Limb (tissue), 2 donors: ENCODE data around the gene GATAD2B.
A peak's percentile ranks its signal among the peaks of the same experiment; 100 is the strongest.

Experiments used
- DNase-seq, 2 donors: peaks; one replicate each; pipeline ENCODE4 v3.0.0-alpha.2; 2016; ENCODE audit errors: extremely low spot score in 2 of 2

GATAD2B gene

DNA sequence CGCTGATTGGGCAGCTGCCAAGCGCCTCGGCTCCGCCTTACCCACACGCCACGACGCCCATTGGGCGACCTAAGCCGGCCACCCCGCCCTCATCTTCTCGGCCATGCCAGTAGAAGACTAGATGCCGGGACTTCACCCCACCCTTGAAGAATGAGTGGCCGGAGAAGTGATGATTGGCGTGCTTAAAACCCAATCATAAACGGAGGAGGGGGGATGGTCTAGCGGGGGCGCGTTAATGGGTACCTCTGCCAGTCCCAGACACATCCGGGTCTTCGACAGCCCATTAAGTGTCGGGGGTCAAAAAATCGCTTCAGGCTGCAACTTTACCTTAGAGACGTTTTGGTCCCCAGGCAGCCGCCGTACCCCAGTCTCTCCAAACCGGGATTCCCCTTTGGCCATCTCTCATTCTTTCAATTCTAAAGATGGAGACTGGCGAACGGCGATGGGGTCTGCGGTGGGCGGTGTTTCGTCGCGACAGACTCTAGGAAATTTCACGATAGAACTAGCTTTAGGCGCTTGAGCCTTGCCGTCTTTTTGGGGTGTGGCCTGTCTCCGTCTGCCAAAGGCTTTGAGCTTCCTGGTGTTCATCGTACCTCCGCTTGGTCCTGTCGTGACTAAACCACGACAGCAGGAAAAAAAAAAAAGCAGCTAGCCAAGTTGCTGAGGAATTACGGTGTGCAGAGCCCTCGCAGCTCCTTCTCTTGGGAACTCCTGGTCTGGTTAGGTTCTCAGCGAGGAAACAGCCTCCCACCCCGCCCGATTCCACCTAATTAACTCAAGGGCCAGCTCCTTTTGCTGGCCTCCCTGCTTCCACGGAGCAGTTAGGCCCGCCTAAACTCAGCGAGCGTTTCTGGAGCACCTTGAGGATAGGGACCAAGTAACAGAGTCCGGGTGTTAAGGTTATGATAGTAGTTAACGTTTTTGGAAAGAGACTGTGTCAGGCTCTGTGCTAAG lies at the start of gene GATAD2B:
Gene GATAD2B, minus strand, starts transcription at position 1 of the 954 bp plus-strand sequence. CDS start 94,625 bp downstream, outside the sequence.
- peak; percentile 98 to 99 for DNase-seq

DNA sequence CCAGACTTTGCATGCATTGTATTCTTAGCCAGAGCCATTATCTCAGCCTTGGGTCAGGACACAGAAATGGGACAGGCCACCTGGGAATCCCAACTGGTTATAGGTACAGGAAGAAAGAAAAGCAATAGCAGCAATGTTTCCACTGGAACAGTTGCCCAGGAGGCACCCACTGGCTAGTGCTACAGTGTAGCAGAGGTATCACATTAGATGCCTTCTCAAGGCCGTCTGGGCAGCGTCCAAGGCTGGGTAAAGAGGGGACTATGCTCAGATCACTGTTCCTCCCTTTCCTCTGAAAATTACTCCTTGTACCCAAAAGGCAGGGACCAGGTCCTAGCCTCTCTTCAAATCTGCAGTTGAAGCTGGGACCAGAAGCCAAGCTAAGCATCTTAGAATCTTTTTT lies 47.6 kb upstream of the GATAD2B start:
- no peak for DNase-seq

DNA sequence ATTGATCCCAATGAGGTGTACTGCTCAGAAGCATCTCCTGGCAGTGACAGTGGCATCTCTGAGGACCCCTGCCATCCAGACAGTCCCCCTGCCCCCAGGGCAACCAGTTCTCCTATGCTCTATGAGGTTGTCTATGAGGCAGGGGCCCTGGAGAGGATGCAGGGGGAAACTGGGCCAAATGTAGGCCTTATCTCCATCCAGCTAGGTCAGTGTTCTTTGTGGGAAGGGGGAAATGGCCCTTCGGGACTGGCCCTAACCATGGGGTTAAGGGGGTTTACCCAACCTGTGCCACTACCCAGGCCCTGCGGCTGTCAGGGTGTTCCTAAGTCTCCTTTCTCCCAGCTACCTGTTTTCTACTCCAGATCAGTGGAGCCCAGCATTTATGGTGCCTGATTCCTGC lies 46.2 kb upstream of the GATAD2B start:
- DNase-seq: no peak

DNA sequence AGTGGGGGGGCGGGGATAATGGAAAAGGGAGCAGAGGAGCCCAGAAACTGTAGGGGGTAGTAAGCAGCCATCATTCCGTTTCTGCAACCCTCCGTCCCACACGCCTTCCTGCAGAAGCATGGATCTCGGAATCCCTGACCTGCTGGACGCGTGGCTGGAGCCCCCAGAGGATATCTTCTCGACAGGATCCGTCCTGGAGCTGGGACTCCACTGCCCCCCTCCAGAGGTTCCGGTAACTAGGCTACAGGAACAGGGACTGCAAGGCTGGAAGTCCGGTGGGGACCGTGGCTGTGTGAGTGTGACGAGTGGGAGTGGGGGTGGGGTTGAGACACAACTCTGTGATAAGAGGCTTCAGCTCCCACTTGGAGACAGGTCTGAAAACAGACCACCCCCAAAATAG lies 45.6 kb upstream of the GATAD2B start:
- no peak for DNase-seq

DNA sequence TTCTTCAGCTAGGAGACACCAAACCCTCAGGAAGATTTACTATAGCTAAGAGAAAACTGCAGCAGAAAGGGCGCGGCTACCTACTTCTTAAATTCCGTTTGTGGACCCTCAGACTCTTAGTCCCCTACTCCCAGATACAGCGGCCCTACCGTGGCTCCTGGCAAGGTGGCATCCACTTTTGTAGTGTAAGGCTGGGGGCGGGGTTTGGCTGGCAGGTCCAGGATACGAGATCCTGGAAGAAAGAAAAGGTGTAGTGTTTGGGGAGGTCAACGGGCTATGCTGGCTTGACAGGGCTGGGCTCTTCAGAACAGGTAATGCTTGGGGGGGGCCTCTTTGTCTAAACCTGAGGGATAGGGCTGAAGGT lies 45.2 kb upstream of the GATAD2B start:
- DNase-seq: no peak

DNA sequence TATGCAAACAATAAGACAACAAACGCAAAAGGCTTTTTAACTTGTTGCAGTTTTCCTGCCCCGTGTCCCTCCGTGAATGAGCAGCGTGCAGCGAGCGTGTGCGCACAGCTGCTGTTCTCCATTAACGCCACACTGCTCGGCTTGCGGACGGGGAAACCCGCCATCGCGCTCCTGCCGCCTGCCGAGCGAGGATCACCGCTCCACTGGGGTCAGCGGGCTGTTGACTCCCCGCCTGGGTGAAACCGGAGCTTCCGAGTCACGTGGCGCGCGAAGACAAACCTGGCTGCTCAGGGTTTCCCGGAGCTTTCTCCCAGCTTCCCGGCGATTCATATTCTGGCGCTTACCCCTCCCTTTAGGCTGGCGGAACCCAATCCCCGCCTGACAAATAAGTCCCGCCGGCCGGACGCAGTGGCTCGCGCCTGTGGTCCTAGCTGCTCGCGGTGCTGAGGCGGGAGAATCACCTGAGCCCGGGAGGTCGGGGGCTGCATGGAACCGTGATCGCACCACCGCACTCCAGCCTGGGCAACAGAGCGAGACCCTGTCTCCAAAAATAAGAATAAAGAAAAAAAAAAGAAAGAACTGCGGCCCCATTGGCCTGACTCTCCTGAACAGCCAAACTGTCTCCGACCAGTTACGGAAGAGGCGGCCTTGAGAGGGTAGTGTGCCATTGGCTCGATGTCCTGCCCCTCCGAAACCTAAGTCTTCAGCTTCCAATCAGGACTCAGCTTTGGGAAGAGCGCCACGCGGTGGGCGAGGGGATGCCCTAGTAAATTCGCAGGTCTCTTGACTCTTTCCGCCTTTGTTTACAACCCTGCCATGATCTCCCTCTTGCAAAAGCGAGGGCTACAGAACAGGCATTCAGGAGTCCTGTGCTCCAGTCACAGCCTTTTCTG lies 44.6 kb upstream of the GATAD2B start, which contains the start of gene CREB3L4:
Gene CREB3L4, plus strand, starts transcription at position 796 of the 893 bp plus-strand sequence. CDS start 624 bp downstream, outside the sequence.
- DNase-seq: peak; percentile 91 to 98

DNA sequence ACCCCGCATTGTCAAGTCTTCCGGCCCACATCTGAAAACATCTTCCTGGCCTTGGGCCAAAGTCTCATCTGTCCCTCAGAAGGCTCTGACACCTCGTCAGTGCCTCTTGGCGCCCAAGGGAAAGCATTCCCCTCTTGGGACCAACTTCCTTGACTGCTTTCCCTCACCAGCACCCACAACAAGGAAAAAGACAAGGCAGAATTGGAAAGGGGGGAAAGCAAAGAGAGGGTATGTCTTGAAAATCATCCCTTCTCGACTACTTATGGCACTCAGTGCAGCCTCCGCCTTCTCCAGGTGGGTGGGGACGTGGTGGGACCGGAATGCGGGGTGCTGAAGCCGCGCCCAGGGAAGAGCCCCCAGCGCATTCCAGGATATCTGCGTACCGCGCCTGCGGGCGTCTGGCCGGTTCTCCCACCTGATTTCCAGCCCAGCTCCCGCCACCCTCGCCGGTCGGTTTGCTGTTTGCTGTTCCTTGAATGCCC lies 41.1 kb upstream of the GATAD2B start:
- DNase-seq: peak in 1 of 2 donors; percentile 75

DNA sequence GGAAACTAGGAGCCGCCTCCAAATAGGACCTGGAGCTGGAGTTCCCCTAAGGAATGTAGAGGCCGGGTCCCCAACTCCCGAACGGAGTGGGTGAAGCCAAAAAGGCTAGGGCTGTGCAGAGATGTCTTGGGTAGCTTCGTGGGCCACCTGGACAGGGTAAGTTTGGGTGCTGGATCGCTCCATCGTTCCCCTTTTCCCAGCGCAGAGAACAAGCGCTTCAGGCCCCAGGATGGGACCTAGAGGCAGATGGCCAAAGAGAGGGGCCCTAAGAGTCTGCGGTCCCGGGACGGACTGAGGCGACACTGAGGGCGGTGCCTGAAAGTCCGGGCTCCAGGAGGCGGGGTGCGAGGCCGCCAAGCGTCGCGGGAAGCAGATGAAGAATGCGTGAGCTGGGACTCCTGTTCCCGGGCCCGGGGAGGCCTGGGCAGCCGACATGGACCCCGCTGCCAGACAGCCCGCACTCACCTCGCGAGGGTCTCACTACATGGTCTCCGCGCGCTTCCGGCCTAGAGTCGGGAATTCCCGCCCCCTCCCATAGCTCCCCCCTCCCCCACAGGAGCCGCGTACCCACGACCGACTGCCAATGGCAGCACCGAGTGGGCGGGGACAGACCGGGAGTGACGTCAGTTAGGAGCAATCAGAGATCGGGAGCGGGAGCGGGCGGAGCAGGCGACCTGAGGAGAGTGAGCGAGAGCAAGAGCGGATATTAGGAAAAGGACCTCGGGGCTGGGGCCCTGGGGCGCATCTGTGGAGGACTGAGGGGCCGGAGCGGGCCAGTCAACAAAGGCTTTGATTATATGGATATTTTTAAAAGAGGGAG lies 40.5 kb upstream of the GATAD2B start, which contains the start of gene SLC39A1:
Gene SLC39A1, minus strand, starts transcription at position 508 of the 820 bp plus-strand sequence. CDS start 822 bp downstream, outside the sequence.
- peak; percentile 98 to 100 for DNase-seq

DNA sequence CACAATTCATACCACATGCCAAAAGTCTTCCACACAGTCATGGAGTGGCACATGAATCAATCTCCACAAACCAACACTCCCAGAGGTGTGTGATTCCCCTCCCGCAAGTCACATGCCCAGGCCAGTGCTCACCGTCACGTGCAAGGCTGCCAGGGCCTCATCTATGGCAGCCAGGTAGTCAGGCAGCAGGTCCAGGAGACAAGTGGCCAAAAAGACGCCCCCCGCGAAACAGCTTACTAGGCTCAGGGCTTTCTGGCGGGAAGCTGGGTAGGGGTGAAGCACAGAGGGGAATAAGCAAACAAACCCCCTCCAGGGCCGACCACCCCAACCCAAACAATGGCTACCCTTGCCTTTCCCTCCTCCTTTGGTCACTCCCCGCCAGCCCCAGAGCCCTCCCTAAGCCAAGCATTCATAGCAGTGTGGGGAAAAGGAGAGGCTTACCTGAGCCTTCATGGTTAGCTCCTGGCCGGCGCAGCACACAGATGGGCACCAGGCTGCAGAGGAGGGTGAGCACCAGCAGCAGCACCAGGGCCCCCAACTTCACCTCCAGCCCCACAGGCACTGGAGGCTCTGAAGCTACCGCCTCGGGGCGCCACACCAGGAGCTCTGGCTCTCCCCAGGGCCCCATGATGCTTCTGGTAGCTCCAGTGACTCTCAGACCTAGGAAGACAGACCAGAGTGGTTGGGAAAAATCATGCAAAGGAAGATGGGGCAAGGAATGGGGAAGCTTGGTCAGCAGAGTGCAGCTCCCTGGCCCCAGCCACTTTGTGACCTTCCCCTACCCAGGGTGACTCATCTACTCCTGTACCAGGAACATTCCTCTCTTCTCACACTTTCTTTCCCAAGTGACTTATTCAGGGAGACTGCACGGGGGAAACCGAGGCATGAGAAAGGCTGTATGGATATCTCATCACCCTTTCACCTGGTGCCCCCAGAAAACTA lies 39.6 kb upstream of the GATAD2B start:
- no peak for DNase-seq

DNA sequence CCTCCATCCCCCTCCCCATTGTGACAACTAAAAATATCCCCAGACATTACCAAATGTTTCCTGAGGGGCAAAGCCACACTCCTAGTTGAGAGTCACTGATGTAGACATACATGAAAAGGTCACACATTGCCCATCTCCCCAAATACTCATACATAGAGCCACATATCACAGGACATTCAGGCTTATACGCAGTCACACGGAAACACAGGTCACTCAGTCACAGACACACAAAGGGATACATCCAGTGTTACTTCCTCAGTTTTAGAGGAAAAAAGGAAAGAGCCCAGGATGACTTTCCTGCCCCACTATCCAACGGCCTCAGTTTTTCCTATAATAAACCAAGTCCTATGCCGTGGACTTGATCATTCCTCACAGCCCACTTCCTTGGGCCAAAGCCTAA lies 38.6 kb upstream of the GATAD2B start:
- no peak for DNase-seq

DNA sequence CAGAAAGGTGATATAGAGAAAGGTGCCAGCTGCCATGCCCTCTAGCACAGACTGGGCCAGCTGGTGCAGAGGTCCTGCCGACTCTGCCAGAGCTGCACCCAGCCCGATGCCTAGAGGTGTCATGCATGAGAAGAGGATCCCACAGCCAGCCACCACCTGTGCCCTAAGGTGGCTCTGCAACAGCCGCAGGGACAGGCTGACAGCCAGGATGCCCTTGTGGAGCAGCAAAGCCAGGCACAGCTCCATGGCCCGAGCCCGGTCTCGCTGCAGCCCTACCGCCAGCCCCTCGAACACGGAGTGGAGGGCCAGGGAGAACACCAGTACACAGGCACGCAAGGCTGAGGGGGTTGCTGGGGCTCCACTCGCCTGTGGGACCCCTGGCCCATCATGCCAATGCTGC lies 37.4 kb upstream of the GATAD2B start:
- no peak for DNase-seq

DNA sequence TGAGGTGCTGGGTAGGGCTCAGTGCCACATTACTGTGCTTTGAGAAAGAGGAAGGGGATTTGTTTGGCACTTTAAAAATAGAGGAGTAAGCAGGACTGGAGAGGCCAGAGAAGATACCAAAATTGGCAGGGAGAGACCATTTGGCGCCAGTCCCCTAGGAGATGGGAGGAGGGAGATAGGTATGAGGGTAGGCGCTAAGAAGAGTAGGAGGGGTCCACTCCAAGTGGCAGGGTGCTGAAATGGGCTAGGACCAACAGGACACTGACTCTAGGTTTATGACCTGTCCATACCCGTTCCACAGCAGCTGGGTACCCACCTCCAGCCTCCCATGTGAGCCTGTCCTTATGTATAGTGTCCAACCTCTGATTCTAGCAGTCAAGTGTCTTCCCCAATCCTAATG lies 36.7 kb upstream of the GATAD2B start:
- no peak for DNase-seq

DNA sequence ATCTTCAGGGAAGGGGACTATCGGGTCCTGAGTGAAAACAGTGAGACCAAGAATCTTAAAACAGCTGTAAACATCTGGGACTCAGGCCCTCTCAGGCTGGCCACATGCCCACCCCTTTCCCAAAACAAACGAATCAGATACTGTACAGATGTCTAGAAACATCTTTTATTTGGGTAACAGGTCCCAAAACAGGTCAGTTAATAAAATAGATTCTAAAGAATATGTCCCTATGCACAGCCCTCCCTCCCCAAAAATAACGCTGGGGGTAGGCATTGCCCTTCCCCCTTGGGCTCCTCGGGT lies 36.1 kb upstream of the GATAD2B start:
- DNase-seq: no peak

DNA sequence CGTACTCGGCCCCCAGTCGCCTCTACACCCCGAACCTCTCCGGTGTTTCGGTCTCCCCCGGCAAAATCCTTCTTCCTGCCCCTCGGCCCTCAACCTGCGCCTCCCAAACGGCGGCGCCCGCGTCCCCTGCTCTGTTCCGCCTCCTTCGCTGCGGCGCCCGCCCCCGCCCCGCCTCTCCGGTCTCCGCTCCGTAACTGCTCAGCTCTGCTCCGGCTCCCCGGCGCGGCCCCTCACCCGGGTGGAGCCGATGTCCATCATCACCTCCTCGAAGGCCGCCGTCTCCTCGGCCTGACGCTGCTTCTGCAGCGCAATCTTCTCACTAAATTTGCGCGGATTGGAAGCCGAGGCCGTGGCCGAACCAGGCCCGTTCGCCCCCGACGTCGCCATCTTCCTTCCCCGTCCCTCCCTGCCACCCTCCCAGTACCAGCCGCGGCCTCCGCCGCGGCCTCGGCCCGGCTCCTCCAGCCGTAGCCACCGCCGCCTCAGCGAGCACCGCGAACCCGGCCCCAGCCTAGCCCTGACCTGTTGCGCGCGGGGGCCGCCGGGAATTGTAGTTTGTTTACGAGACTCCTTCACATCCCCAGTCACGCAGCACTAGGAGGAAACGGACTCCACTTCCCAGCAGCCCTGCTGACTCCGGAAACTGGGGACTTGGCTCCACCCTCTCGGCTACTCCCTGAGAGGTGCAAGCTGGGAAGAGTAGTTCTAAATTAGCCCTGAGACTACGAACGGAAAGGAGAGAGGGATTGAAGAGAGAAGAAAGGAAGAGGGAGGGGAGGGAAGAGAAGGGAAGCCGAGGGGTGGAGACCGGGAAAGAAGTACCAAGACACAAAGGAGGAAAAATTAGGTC lies 35.6 kb upstream of the GATAD2B start, which contains the start of gene CRTC2:
Gene CRTC2, minus strand, starts transcription at position 502 of the 850 bp plus-strand sequence. Its CDS starts 115 bp downstream, at position 387.
- peak; percentile 98 to 100 for DNase-seq

DNA sequence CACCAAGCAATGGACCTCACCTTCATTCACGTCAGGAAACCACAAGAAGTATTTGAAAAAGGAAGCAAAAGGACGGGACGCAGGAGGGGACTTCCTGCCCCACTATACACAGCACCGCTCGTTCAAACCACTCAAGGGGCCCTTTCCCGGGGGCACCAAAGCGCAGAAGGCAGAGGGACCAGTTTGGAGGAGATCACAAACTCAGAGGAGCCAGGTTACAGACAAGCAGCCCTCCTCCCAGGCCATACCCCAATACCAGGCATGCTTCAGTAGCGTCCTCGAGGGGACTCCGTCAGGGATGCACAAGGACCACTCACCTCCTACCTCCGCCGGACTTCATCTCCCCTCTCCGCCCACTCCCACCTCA lies 35.0 kb upstream of the GATAD2B start:
- no peak for DNase-seq

DNA sequence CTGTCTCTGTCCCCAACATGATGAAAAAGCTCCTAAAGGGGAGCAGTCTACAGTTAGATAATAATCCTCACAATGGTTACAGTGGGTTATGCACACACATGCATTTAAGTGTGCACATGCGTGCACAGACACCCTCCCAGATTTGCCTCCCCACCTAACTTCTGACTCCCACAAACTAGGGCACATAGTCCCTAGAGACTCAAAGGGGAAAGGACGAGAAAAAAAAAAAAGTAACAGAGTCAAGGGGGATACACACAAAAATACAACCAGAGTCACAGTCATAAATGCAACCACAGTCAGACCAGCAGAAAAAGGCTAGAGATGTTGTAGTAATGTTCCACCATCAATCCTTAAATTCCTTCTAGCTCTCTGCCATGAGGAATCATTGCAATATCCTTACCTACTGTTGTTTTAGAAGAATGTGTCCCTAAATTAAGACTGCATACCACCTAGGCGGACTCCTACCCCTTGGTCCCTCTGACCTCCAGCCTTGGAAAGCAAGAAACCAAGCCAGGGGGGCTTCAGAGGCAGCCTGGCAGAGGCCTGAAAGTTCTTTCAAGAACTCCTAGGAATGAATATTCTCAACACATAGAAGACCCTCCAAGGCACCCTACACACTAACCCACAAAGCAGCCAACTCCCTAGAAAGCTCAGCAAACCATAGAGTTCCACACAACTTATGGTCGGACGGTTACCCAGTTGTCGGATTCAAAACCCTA lies 34.4 kb upstream of the GATAD2B start:
- DNase-seq: no peak

DNA sequence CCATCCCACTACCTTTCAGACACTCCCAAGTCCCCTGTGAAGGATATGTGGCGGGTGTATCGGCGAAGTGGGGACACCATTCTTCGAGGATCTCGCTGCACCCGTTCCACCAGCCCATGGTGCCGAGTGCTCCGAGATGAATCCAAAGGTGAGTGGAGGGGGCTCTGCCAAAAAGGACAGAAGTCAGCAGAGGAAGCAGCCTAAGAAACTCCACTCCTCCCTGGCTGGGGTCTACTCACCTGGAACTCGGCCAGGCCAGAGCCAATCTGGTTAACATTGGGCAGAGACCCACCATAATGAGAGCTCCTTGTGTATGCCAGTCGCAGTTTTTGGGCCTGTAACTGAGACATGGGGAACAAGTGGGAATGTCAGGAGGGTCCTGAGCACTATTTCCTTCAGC lies 32.1 kb upstream of the GATAD2B start:
- no peak for DNase-seq

DNA sequence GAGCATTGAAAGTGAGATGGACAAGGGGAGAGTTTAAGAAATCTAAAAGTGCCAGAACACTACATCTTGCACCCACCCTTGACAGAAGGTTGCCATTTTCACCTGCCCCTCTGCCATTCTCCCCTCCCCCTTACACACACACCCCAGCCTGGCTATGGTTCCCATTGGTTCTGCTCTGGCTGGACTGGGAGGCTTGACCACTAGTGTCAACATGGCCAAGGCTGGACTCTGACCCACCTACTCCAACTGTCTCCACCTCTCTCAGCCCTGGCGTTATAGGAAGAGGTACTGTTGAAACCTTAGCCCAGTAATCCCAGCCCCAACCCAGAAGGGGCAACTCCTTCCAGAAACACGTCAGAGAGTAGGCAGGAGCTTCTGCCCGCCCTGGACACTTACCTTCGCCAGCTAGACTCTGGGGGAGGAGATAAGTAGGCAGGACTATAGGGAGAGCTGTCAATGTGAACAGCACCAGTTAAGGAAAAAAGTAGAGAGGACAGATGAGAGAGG lies 31.1 kb upstream of the GATAD2B start:
- DNase-seq: no peak
